Measurements from ENCODE around the gene PEAK1. TPM values are rescaled to one million over a fixed set of nuclear protein-coding genes. Genes with fewer than 3 reads are reported as not detected.

The PEAK1 gene
- total and polyA plus RNA-seq, 10 of the 15 experiments (the other 5 are each of a cell fraction or from before 2014, with no cell fraction given): 0.62 to 24.2 (median 11.2) TPM

- ChIA-PET SMC1A (ENCODE audit: uncharacterized antibody, unreplicated experiment) (interaction anchor here (1.8 kb wide), 1 partner anchor 44 kb away, joined by 7 read pairs; no protein-coding TSS in a partner anchor), CTCF (interaction anchor here (1.0 kb wide), 1 partner anchor 404 kb away, joined by 4 read pairs; no protein-coding TSS in a partner anchor), RAD21 (ENCODE audit: unreplicated experiment) (interaction anchor here (1.2 kb wide), 1 partner anchor 14 kb away, joined by 3 read pairs; no protein-coding TSS in a partner anchor), POLR2A (no interaction called here)
- TF ChIP-seq SUPT20H (IDR thresholded peaks at IDR 0.05; ENCODE audit: borderline replicate concordance, control insufficient read depth, low read depth, low read length): no peak
- TF ChIP-seq ZBED1 (IDR thresholded peaks at IDR 0.05; ENCODE audit: borderline replicate concordance): no peak
- TF ChIP-seq TARDBP (IDR thresholded peaks at IDR 0.05; ENCODE audit: borderline replicate concordance): no peak
- no peak for TF ChIP-seq FOS (IDR thresholded peaks at IDR 0.05; ENCODE audit: borderline replicate concordance, extremely low read depth, insufficient read length)
- TF ChIP-seq YBX1 (IDR thresholded peaks at IDR 0.05): no peak
- no peak for TF ChIP-seq ETV6 (conservative IDR thresholded peaks at IDR 0.05 in 1 of 2, IDR thresholded peaks at IDR 0.05 in 1 of 2; ENCODE audit: borderline replicate concordance in 1 of 2, low read depth in 1 of 2)
- TF ChIP-seq TAF1 (IDR thresholded peaks at IDR 0.05; ENCODE audit: borderline replicate concordance, low read depth, low read length): no peak
- no peak for TF ChIP-seq IRF3 (IDR thresholded peaks at IDR 0.05)
- TF ChIP-seq SMC3 (IDR thresholded peaks at IDR 0.05; ENCODE audit: borderline replicate concordance, low read length): no peak
- no peak for TF ChIP-seq MTA3 (IDR thresholded peaks at IDR 0.05; ENCODE audit: borderline replicate concordance, low read length)
- TF ChIP-seq WRNIP1 (IDR thresholded peaks at IDR 0.05; ENCODE audit: borderline replicate concordance, low read depth, low read length): no peak
- no peak for TF ChIP-seq KDM1A (IDR thresholded peaks at IDR 0.05; ENCODE audit: borderline replicate concordance)
- TF ChIP-seq BRCA1 (IDR thresholded peaks at IDR 0.05; ENCODE audit: low read depth, low read length): no peak
- TF ChIP-seq PRDM15 (CRISPR knock-in tag; IDR thresholded peaks at IDR 0.05): no peak
- no peak for TF ChIP-seq SREBF2 (IDR thresholded peaks at IDR 0.05; ENCODE audit: low read length)
- TF ChIP-seq ZBTB4 (CRISPR knock-in tag; IDR thresholded peaks at IDR 0.05): no peak
- no peak for TF ChIP-seq NFYA (IDR thresholded peaks at IDR 0.05; ENCODE audit: borderline replicate concordance, low read depth, low read length)
- no peak overlapping the region for H3K27ac ChIP-seq (ENCODE audit: control insufficient read depth, insufficient read depth)
- no peak overlapping the region for H3K9ac ChIP-seq (ENCODE audit: control insufficient read depth, insufficient read depth, low read length)
- H2AFZ ChIP-seq (ENCODE audit: control insufficient read depth, low read depth, low read length): no peak overlapping the region
- H4K20me1 ChIP-seq (ENCODE audit: control insufficient read depth, insufficient read depth): no peaks in the 10 kb centered on the region
- no peaks in the 10 kb centered on the region for H3K4me1 ChIP-seq (ENCODE audit: control insufficient read depth, insufficient read depth, low read length)
- intact Hi-C loops (cut with micrococcal nuclease; ENCODE audit: unreplicated experiment) (no loop called here), in situ Hi-C loops (cut with MboI) (no loop called here)
- FAIRE-seq (no peak), ATAC-seq (no peak), DNase-seq (ENCODE audit: low read depth, low spot score) (no peak)
- no peak overlapping the region for H3K4me2 ChIP-seq (ENCODE audit: control insufficient read depth, insufficient read depth)
- no TSS peak for BruUV-seq (replicated peaks)
- 66% methylated on average over 2 of the region's 2 CpGs for WGBS (ENCODE audit: insufficient coverage, insufficient replicate concordance, low lambda C conversion rate, missing lambda C conversion rate)
- no peaks in the 10 kb centered on the region for H3K36me3 ChIP-seq (ENCODE audit: control insufficient read depth in 2 of 2, insufficient read depth in 2 of 2, low read length in 1 of 2)
- H3K9me3 ChIP-seq (replicated peaks; ENCODE audit: control insufficient read depth, insufficient read depth, low read length): peaks cover 1% of the 10 kb centered on the region; the same call in 2 of the 3 replicates
- H3K79me2 ChIP-seq (ENCODE audit: control insufficient read depth, insufficient read depth, low read length): no peaks in the 10 kb centered on the region
- H3K27me3 ChIP-seq (replicated peaks in 1 of 2; ENCODE audit: control insufficient read depth in 2 of 2, insufficient read depth in 2 of 2, low read length in 1 of 2): no peaks in the 10 kb centered on the region
- no peak overlapping the region for H3K4me3 ChIP-seq
Observed at GRCh38 chr15:77139312-77139711, 280.6 kb downstream of the PEAK1 start.

All from GM12878 (cell line).